Pons (tissue), 1 donor: ENCODE results near the gene FASTKD1.

Source experiments
- DNase-seq: peaks from one replicate; pipeline ENCODE4 v3.0.0-alpha.2; 2016; ENCODE audit warnings: low spot score

The FASTKD1 gene

DNA sequence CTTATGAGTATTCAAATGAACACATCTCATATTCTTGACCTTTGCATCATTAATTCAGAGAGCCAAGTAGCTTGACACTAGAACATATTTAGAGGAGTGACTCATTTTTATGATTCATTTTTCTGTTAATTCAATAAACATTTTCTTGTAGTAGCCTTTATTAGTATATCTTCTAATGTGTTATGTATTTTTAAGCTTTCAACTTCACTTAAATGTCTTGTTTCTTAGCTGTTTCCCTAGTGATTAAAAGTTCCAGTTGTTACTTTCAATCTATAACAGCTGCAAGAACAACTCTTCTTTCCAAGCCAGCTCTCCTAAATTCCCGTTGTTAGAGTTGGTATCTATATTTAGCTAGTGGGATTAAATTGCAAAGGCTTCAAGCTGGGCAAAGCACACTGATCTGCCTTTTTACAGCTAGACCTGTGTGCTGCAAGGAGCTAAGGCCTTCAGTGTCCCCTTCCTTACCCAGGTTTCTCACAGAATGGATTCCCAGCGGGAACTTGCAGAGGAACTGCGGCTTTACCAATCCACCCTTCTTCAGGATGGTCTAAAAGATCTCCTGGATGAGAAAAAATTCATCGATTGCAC, 64.3 kb downstream of the FASTKD1 start, which contains the start of gene KLHL41:
Gene KLHL41, plus strand, starts transcription at position 405 of the 588 bp plus-strand sequence. Its CDS starts 77 bp downstream, at position 482.
- no peak for DNase-seq

DNA sequence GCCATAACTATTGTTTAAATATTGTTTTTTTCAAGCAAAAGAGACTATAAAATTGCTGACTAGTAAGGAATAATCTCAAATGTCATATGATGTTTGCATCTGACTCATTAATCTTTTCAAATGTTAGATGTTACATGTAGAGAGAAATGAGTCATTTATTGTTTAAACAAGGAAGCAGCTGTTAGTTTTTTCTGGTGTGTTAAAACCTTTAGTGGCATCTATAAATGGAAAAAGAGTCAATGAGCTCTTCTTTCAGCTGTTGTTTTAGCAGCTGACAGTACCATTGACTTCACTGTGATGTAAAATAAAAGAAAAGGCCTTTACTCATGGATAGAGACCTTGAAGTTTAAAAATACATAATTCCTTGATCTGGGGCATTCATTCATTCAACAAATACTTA, 66.0 kb downstream of the FASTKD1 start:
- DNase-seq: no peak

DNA sequence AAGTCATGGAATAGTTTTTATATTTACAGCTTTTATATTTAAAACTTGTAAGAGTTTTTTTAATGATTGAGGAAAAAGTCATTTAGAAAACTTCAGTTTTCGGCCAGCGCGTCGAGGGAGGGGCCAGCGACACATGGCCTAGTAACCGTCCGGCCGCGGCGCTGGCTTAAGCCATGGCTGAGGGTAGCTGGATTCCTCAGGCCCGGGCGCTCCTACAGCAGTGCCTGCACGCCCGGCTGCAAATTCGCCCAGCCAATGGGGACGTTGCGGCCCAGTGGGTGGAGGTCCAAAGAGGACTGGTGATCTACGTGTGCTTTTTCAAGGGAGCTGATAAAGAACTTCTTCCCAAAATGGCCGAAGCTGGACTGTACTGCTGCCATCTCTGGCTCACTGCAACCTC, 69.0 kb downstream of the FASTKD1 start:
- no peak for DNase-seq

DNA sequence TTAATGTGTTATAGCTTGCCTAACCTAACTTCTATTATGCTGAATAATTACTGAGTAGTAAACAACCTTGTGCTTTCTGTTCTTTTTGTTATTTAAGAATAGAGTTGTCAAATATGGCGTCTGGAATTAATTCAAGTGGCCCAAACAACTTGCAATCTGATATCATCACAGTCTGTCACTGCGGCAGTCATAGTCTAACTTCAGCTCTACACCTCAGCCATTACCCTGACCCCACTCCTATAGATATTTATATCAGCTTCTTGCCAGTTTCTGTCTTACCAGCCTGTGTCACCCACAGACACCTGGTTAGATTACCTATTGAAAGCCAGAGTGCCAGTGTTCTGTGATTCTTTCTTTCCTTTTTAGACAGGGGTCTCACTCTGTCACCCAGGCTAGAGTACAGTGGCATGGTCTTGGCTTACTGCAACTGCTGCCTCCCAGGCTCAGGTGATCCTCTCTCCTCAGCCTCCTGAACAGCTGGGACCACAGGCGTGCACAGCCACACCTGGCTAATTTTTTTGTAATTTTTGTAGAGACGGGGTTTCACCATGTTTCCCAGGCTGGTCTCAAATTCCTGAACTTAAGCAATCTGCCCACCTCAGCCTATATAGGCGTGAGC, 78.2 kb downstream of the FASTKD1 start:
- no peak for DNase-seq

DNA sequence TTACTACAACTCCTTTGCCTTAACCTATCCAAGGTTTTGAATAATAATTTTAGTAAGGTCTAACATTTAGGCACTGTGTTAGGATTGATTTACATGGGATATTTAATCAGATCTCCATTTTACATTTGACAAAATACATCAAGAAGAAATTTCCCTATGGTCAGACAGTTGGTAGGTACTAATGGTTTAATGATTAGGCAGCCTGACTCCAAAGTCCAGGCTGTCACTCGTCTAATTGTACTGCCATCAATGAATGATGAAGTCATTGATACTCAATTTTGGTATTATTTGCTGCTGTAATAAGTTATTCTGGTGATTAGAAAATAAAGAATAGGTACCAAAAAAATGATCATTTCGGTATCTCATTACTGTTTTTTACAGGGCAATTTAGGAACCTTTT, 80.3 kb downstream of the FASTKD1 start:
- no peak for DNase-seq

DNA sequence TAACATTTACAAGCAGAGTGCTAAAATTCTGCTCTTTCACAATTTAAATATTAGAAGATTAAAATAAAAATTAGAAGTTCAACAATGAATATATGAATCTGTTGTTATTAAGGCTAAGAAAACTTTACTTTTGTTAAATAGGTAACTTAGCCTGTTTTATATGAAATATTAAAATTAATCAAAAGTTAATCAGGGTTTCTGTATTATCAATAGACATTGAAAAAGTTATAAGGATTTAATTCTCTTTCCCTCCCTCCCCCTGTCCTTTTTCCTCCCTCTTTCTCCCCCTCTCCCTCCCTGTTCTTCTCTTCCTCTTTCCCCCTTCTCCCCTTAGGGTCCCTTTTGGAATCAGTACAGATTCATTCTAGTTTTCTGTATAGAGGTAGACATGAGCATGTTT, 82.3 kb downstream of the FASTKD1 start:
- DNase-seq: no peak

DNA sequence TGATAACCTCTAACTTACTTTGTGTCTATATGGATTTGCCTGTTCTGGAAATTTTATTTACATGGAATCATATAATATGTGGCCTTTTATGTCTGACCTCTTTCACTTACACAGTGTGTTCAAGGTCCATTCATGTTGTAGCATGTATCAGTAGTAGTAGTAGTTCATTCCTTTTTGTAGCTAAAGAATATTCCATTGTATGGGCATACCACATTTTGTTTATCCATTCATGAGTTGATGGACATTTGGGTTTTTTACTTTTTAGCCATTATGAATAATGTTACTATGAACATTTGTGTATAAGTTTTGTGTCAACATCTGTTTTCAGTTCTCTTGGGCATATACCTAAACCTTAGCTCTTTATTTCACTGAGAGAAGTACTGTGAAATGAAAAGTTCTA, 82.8 kb downstream of the FASTKD1 start:
- no peak for DNase-seq

DNA sequence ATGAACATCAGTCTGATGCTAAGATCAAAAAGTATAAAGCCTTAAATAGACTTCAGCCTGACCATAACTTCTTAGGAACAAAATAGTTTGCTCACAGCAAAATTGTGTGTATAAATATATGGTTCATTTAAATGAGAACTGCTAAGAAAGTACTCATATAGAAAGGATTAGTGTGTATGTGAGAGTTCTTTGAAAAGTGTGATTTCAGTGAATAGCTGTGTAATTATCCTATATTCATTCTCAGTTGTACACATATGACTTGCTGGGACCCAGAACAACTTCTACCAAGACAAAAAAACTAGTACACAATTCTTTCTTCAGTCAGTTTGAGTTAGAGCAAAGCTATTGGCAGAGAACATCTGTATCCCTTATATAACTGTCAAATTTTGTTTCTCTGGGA, 87.2 kb downstream of the FASTKD1 start:
- DNase-seq: no peak

DNA sequence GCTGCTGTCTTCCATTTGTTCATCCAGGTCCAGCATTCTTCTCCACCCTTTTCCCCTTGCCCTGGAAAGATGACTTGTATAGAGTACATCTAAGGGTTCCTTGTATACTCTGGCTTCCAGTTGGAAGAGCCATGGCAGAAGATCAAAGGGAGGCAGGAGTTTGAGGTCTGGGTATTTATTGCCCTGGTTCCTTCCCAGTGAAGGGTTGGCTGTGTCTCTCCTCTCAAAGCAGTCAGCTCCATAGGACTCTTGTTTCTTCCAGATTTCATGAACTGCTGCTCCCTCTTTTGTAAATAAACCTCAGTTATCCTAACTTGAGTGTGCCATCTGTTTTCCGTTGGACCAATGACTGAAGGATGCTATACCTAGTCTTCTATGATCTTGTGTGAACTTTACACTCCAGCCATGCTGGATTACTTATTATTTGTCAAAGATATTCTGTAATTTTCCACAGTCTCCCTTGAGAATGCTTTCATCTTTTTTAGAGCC, 88.0 kb downstream of the FASTKD1 start:
- DNase-seq: no peak

DNA sequence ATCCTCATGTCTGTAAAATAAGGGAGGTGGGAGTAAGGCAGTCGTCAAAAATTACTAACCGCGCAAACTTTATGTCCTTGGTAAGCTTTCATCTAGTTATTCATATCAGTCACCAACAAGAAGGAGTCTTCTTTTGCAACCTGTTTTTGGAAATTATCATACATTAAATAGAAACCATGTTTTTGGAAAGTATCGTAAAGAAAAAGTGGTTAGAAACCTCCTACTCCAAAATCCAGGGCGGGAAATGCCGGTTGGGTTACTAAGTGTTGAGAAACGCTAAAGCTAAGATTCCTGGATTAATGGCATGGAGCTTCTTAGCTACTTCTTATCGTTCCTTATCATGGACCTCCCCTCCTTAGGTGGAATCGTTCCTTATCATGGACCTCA, 93.6 kb downstream of the FASTKD1 start:
- DNase-seq: no peak
